HCT116 (cell line): Measurements from ENCODE around the gene OTOGL. TPM values are rescaled to one million over a fixed set of nuclear protein-coding genes. Genes with fewer than 3 reads are reported as not detected.

Experiments used
- ATAC-seq: fragments of 200-7000 bp; cut with Tn5 transposase; 2 replicates; pipeline ENCODE4 v1.9.1; 2020; ENCODE audit warnings: mild to moderate bottlenecking, moderate library complexity
- BruUV-seq: library from RNA; stranded (reverse); fragments of 400-500 nt; replicated peaks from 2 replicates; lab custom pipeline; 2021; lab: Mats Ljungman, UMichigan
- CTCF ChIA-PET: fragments of 300-600 bp; sonication (Branson Sonifier 250); formaldehyde crosslinking; loops from one replicate; lab custom pipeline; 2021; ENCODE audit warnings: antibody characterized with exemption; lab: Charles Lee
- POLR2A ChIA-PET: fragments of 300-600, 350-600 bp; sonication (Branson Sonifier 250); formaldehyde crosslinking; loops from one replicate; lab custom pipeline; 2021; ENCODE audit warnings: antibody characterized with exemption; lab: Charles Lee
- RAD21 ChIA-PET, 2 experiments: fragments of 300-600 bp; sonication (Branson Sonifier 250); formaldehyde crosslinking; loops; one replicate each; lab custom pipeline; 2023; ENCODE audit warnings: low total read pairs in 2 of 2; ENCODE audit not compliant: uncharacterized antibody in 2 of 2, unreplicated experiment in 2 of 2, low non-redundant PET in 1 of 2; lab: Charles Lee
- DNase-seq: peaks from one replicate; pipeline ENCODE4 v3.0.0-alpha.2; 2010; ENCODE audit warnings: low read depth, low spot score
- H2AFZ ChIP-seq: fragments of 200-600 bp; shearing (Covaris generic), sonication (generic); 2 replicates; pipeline ENCODE4 v1.6.1; 2017; ENCODE audit warnings: low read depth, mixed run types, mixed read lengths, antibody characterized with exemption, low read length; ENCODE audit not compliant: poor library complexity, severe bottlenecking
- H3K27ac ChIP-seq: 2 replicates; pipeline ENCODE4 v1.5.1; 2012; ENCODE audit warnings: low read depth, low read length
- H3K27me3 ChIP-seq: fragments of 200-600 bp; sonication (generic); 2 replicates; pipeline ENCODE4 v1.6.1; 2016; ENCODE audit warnings: mixed run types, low read length, mixed read lengths; ENCODE audit not compliant: insufficient read depth
- H3K36me3 ChIP-seq, 2 experiments: fragments of 200-500 bp in 1 of 2; fragments of 200-600 bp in 1 of 2; sonication (Bioruptor generic) in 1 of 2; sonication (generic) in 1 of 2; 2 replicates each; pipeline versions ENCODE4 v1.5.1 to v1.6.1; 2014 to 2016; ENCODE audit warnings: low read length in 2 of 2, inconsistent platforms in 1 of 2, mixed read lengths in 1 of 2, mixed run types in 1 of 2; ENCODE audit not compliant: insufficient read depth in 2 of 2, control insufficient read depth in 1 of 2
- H3K4me1 ChIP-seq, 2 experiments: fragments of 200-600 bp in 1 of 2; sonication (generic) in 1 of 2; 2 replicates each; pipeline versions ENCODE4 v1.5.1 to v1.6.1; 2012 to 2017; ENCODE audit warnings: low read length in 2 of 2, inconsistent platforms in 1 of 2, mild to moderate bottlenecking in 1 of 2, mixed read lengths in 1 of 2, mixed run types in 1 of 2, moderate library complexity in 1 of 2; ENCODE audit not compliant: insufficient read depth in 2 of 2, control insufficient read depth in 1 of 2
- H3K4me2 ChIP-seq: fragments of 200-600 bp; sonication (generic); 2 replicates; pipeline ENCODE4 v1.6.1; 2017; ENCODE audit warnings: mixed run types, low read length, mixed read lengths
- H3K4me3 ChIP-seq, 2 experiments: fragments of 200-600 bp in 1 of 2; sonication (generic) in 1 of 2; replicated peaks in 1 of 2; 2 replicates each; pipeline ENCODE4 v1.5.1; 2011 to 2016; ENCODE audit warnings: low read length in 2 of 2, control low read depth in 1 of 2, low read depth in 1 of 2, mild to moderate bottlenecking in 1 of 2, mixed read lengths in 1 of 2, mixed run types in 1 of 2
- H3K79me2 ChIP-seq: fragments of 200-600 bp; sonication (generic); 2 replicates; pipeline ENCODE4 v1.6.1; 2017; ENCODE audit warnings: mild to moderate bottlenecking, mixed run types, low read length, moderate library complexity, mixed read lengths; ENCODE audit not compliant: insufficient read depth
- H3K9ac ChIP-seq: fragments of 200-600 bp; sonication (generic); 2 replicates; pipeline ENCODE4 v1.6.1; 2016; ENCODE audit warnings: low read length, mixed read lengths
- H3K9me2 ChIP-seq: fragments of 200-600 bp; sonication (generic), shearing (Covaris generic); 2 replicates; pipeline ENCODE4 v1.6.1; 2017; ENCODE audit warnings: mixed run types, mild to moderate bottlenecking, moderate library complexity; ENCODE audit not compliant: insufficient read depth
- H3K9me3 ChIP-seq, 2 experiments: fragments of 200-500 bp in 1 of 2; fragments of 200-600 bp in 1 of 2; sonication (Bioruptor generic) in 1 of 2; sonication (generic) in 1 of 2; 2 replicates each; pipeline ENCODE4 v1.6.1; 2014 to 2017; ENCODE audit warnings: low read length in 2 of 2, mixed read lengths in 2 of 2, inconsistent platforms in 1 of 2, low read depth in 1 of 2, mild to moderate bottlenecking in 1 of 2, mixed run types in 1 of 2, moderate library complexity in 1 of 2; ENCODE audit not compliant: control insufficient read depth in 1 of 2, insufficient read depth in 1 of 2
- H4K20me1 ChIP-seq: fragments of 200-600 bp; sonication (generic), shearing (Covaris generic); 2 replicates; pipeline ENCODE4 v1.6.1; 2017; ENCODE audit warnings: mixed run types, mild to moderate bottlenecking, moderate library complexity; ENCODE audit not compliant: insufficient read depth
- CEBPB ChIP-seq: IDR thresholded peaks from 2 replicates; pipeline ENCODE4 v1.6.1; 2012; ENCODE audit warnings: low read depth
- EZH2 ChIP-seq: fragments of 200-600 bp; sonication (generic); IDR thresholded peaks from 2 replicates; pipeline ENCODE4 v1.6.1; 2017; ENCODE audit warnings: antibody characterized with exemption, mixed run types
- EZH2phosphoT487 ChIP-seq: fragments of 200-600 bp; IDR thresholded peaks from 2 replicates; pipeline ENCODE4 v1.6.1; 2018; ENCODE audit warnings: antibody characterized with exemption, borderline replicate concordance
- FOSL1 ChIP-seq: IDR thresholded peaks from 2 replicates; pipeline ENCODE4 v1.6.1; 2012; ENCODE audit warnings: low read depth
- SP1 ChIP-seq: IDR thresholded peaks from 2 replicates; pipeline ENCODE4 v1.6.1; 2012; ENCODE audit warnings: low read depth
- ZFX ChIP-seq: fragments of 450-650 bp; IDR thresholded peaks from 2 replicates; pipeline ENCODE4 v1.6.1; 2017
- ZNF274 ChIP-seq: fragments of 200-500 bp; sonication (Bioruptor generic); IDR thresholded peaks from 2 replicates; pipeline ENCODE4 v1.6.1; 2014; ENCODE audit warnings: mild to moderate bottlenecking, low read depth, low read length, inconsistent platforms
- intact Hi-C: fragments of 100-400 bp; cut with micrococcal nuclease; formaldehyde crosslinking; loops from 2 replicates; pipeline ENCODE4 v1.10.0; 2022
- total RNA-seq: library from RNA; stranded (reverse); gene quantifications from one replicate; pipeline ENCODE4 v1.2.1, GENCODE V29; 2021; ENCODE audit not compliant: unreplicated experiment

Gene OTOGL
- total RNA-seq, 1 experiment from 2014 or later = not detected

DNA sequence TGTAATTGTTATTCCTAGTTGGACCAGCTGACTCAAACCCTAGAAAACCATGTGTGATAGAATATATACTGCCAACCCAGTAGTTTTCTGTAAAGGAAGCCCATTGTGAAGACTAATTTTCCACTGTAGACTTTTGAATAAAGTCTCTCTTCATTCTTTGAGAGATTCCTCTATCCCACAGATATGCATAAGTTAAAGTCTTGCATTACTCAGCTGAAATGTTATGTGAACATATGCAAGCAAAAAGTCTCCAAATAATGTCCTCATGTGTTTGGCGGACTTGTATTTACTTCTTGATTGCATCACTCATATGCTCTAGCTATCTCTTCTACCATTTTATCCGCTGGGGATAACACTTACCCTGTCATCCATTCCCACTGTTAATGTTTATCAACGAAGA is 35.1 kb upstream of the OTOGL start:
- Histone ChIP-seq H3K9me2 (no peaks in the 10 kb centered on the region), H3K4me1 (no peaks in the 10 kb centered on the region), H3K79me2 (no peaks in the 10 kb centered on the region), H2AFZ (no peak overlapping the region), H3K9me3 (no peaks in the 10 kb centered on the region), H3K4me2 (no peak overlapping the region), H4K20me1 (no peaks in the 10 kb centered on the region), H3K36me3 (no peaks in the 10 kb centered on the region), H3K9ac (no peak overlapping the region), H3K4me3 (no peak overlapping the region), H3K27ac (no peak overlapping the region), H3K27me3 (no peaks in the 10 kb centered on the region)
- intact Hi-C loops = no loop called here
- ChIA-PET POLR2A (no interaction called here), RAD21 (no interaction called here), CTCF (no interaction called here)
- TF ChIP-seq FOSL1 (no peak), ZNF274 (no peak), CEBPB (no peak), EZH2phosphoT487 (no peak), SP1 (no peak)
- no peak for DNase-seq
- ATAC-seq = no peak
- BruUV-seq = no TSS peak

DNA sequence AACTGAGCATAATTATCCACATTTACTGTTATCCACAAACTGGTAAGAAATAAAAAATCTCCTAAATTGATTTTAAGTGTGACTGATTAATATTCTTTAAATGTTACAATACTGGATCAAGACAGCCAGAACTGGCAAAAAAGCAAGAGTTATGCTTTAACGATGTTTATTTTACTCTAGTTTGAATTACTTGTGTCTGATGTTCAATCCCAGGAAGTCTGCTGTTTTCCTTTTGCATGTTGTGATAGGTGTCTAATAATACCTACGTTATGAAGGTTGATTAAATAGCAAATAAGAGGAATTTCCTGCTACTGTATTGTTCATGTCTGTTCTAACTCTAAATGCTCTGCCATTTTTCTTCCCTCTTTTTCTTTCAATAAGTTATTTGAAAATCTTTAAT is 34.4 kb upstream of the OTOGL start:
- ChIA-PET CTCF (no interaction called here), RAD21 (no interaction called here), POLR2A (no interaction called here)
- H2AFZ ChIP-seq = no peak overlapping the region
- no peaks in the 10 kb centered on the region for H3K9me3 ChIP-seq
- DNase-seq (no peak), ATAC-seq (no peak)
- BruUV-seq = no TSS peak
- H3K4me2 ChIP-seq = no peak overlapping the region
- H3K27ac ChIP-seq = no peak overlapping the region
- H3K9me2 ChIP-seq = no peaks in the 10 kb centered on the region
- no peaks in the 10 kb centered on the region for H3K79me2 ChIP-seq
- TF ChIP-seq EZH2 (no peak), ZFX (no peak), EZH2phosphoT487 (no peak)
- H3K9ac ChIP-seq = no peak overlapping the region
- H3K4me3 ChIP-seq = no peak overlapping the region
- no peaks in the 10 kb centered on the region for H3K36me3 ChIP-seq
- intact Hi-C loops = no loop called here
- no peaks in the 10 kb centered on the region for H3K4me1 ChIP-seq
- H3K27me3 ChIP-seq = no peaks in the 10 kb centered on the region
- no peaks in the 10 kb centered on the region for H4K20me1 ChIP-seq
